Endothelial cell of umbilical vein (primary cell): ENCODE measurements around the gene ALG8. TPM values are rescaled to one million over a fixed set of nuclear protein-coding genes. Genes with fewer than 3 reads are reported as not detected.

Experiments
- BruUV-seq: library from RNA; stranded (reverse); fragments of 400-500 nt; replicated peaks from 2 replicates; lab custom pipeline; 2021; lab: Mats Ljungman, UMichigan
- CTCF ChIA-PET: fragments of 300-600, 350-600 bp; sonication (Branson Sonifier 250); formaldehyde crosslinking; loops from one replicate; lab custom pipeline; 2021; ENCODE audit warnings: antibody characterized with exemption, inconsistent platforms; lab: Charles Lee
- POLR2A ChIA-PET: fragments of 300-600, 350-600 bp; sonication (Branson Sonifier 250); formaldehyde crosslinking; loops from one replicate; lab custom pipeline; 2021; ENCODE audit warnings: antibody characterized with exemption, inconsistent platforms; lab: Charles Lee
- DNase-seq: peaks from one replicate; pipeline ENCODE4 v3.0.0-alpha.2; 2011; ENCODE audit warnings: low read depth, low spot score
- FAIRE-seq: peaks from 2 replicates; lab custom pipeline; 2011; peaks lifted over from hg19 to GRCh38; lab: Jason Lieb, UNC
- H2AFZ ChIP-seq: 2 replicates; pipeline ENCODE4 v1.6.0; 2012; ENCODE audit warnings: low read depth, low read length, control low read depth, inconsistent platforms
- H3K27ac ChIP-seq: 2 replicates; pipeline ENCODE4 v1.5.1; 2011; ENCODE audit warnings: low read depth, mild to moderate bottlenecking, control low read depth, low read length, moderate library complexity; ENCODE audit not compliant: insufficient read depth
- H3K27me3 ChIP-seq, 2 experiments: 2 replicates each; pipeline versions ENCODE4 v1.6.0 to v1.6.1; 2011; ENCODE audit warnings: low read length in 2 of 2, mixed read lengths in 1 of 2; ENCODE audit not compliant: control insufficient read depth in 2 of 2, insufficient read depth in 2 of 2
- H3K36me3 ChIP-seq, 2 experiments: 2 replicates in 1 of 2; 3 replicates in 1 of 2; pipeline ENCODE4 v1.5.1; 2011; ENCODE audit warnings: low read length in 2 of 2, mild to moderate bottlenecking in 1 of 2, moderate library complexity in 1 of 2; ENCODE audit not compliant: control insufficient read depth in 2 of 2, insufficient read depth in 2 of 2; ENCODE audit errors: extremely low read depth in 1 of 2
- H3K4me1 ChIP-seq: 3 replicates; pipeline ENCODE4 v1.5.1; 2011; ENCODE audit warnings: mild to moderate bottlenecking, low read length; ENCODE audit not compliant: control insufficient read depth, insufficient read depth; ENCODE audit errors: extremely low read depth
- H3K4me2 ChIP-seq: 2 replicates; pipeline ENCODE4 v1.6.1; 2011; ENCODE audit warnings: low read length, control low read depth, mixed read lengths; ENCODE audit not compliant: insufficient read depth
- H3K4me3 ChIP-seq, 3 experiments: fragments of 200-600 bp in 1 of 3; sonication (generic), shearing (Covaris generic) in 1 of 3; replicated peaks in 1 of 3; 2 replicates each; pipeline ENCODE4 v1.5.1; 2011 to 2016; ENCODE audit warnings: control low read depth in 3 of 3, low read length in 3 of 3, mild to moderate bottlenecking in 2 of 3, inconsistent platforms in 1 of 3, low read depth in 1 of 3, moderate library complexity in 1 of 3; ENCODE audit not compliant: insufficient read depth in 1 of 3
- H3K79me2 ChIP-seq: 2 replicates; pipeline ENCODE4 v1.6.0; 2012; ENCODE audit warnings: low read length, inconsistent platforms; ENCODE audit not compliant: control insufficient read depth, insufficient read depth
- H3K9ac ChIP-seq: replicated peaks from 2 replicates; pipeline ENCODE3; 2011; ENCODE audit warnings: low read length, control low read depth; ENCODE audit not compliant: insufficient read depth; ENCODE audit errors: extremely low read depth
- H3K9me1 ChIP-seq: replicated peaks from 3 replicates; pipeline ENCODE4 v1.6.0; 2011; ENCODE audit warnings: mild to moderate bottlenecking, low read length; ENCODE audit not compliant: control insufficient read depth, insufficient read depth; ENCODE audit errors: extremely low read depth
- H3K9me3 ChIP-seq: replicated peaks from 2 replicates; pipeline ENCODE4 v1.5.1; 2012; ENCODE audit warnings: low read length, inconsistent platforms; ENCODE audit not compliant: control insufficient read depth, insufficient read depth
- H4K20me1 ChIP-seq: replicated peaks from 2 replicates; pipeline ENCODE3; 2011; ENCODE audit warnings: mild to moderate bottlenecking, low read length; ENCODE audit not compliant: control insufficient read depth, insufficient read depth; ENCODE audit errors: extremely low read depth
- CTCF ChIP-seq, 2 donors: IDR thresholded peaks; 1 replicate in 1 of 2; 2 replicates in 1 of 2; pipeline ENCODE4 v1.5.1; 2011; ENCODE audit warnings: low read length in 2 of 2, mild to moderate bottlenecking in 2 of 2, moderate library complexity in 2 of 2, control low read depth in 1 of 2, inconsistent platforms in 1 of 2, low read depth in 1 of 2; ENCODE audit not compliant: insufficient read depth in 1 of 2; ENCODE audit errors: extremely low read depth in 1 of 2
- POLR2AphosphoS5 ChIP-seq: IDR thresholded peaks from 2 replicates; pipeline ENCODE4 v1.6.1; 2012; ENCODE audit warnings: low read depth, mild to moderate bottlenecking, control low read depth, low read length, moderate library complexity; ENCODE audit not compliant: insufficient read depth
- dilution Hi-C: fragments of 300-500 bp; cut with MboI; formaldehyde crosslinking; loops from one replicate; pipeline ENCODE4 v1.15.0; 2019; ENCODE audit warnings: low sequenced_read_pairs; ENCODE audit not compliant: extremely low pct_ligation_motif_present
- intact Hi-C: fragments of 100-400 bp; cut with micrococcal nuclease; formaldehyde crosslinking; loops from one replicate; pipeline ENCODE4 v1.10.0; 2022
- polyA plus RNA-seq, 4 experiments: library from polyadenylated mRNA; depleted of rRNA in 3 of 4; stranded (reverse) in 3 of 4; unstranded in 1 of 4; fragments of >200 nt; gene quantifications; 2 replicates each; pipeline versions ENCODE4 v1.2.1 to v1.2.3, GENCODE V29; 2011 to 2012; ENCODE audit warnings: missing spikeins in 1 of 4
- total RNA-seq: library from RNA; stranded (reverse); gene quantifications from 2 replicates; pipeline ENCODE4 v1.2.3, GENCODE V29; 2021

The ALG8 gene
- total and polyA plus RNA-seq, 2 donors (not counting 3 experiments of a cell fraction or from before 2014, with no cell fraction given), result 43.9 to 48.2 TPM

GRCh38 chr11:78168539-78169477 is 29.4 kb upstream of the ALG8 start:
- intact Hi-C loops, result no loop called here

More at GRCh38 chr11:78168539-78169477, 29.4 kb upstream of the ALG8 start:
- FAIRE-seq (peak; percentile 83), DNase-seq (peak; percentile 88)
- POLR2A ChIA-PET, result interaction anchor here (0.5 kb wide), 1 partner anchor 80 kb away, joined by 4 read pairs; no protein-coding TSS in a partner anchor
- Histone ChIP-seq H3K4me1 (peaks cover 12% of the 10 kb centered on the region), H3K9me3 (no peaks in the 10 kb centered on the region), H3K4me3 (no peak overlapping the region), H3K27me3 (no peaks in the 10 kb centered on the region), H3K27ac (peak overlapping the region; percentile 46), H3K36me3 (peaks cover 0 to 7% of the 10 kb centered on the region in 2 experiments), H2AFZ (peak overlapping the region; percentile 91), H3K9ac (peak overlapping the region; percentile 36), H3K9me1 (no peaks in the 10 kb centered on the region), H3K4me2 (no peak overlapping the region), H3K79me2 (no peaks in the 10 kb centered on the region), H4K20me1 (no peaks in the 10 kb centered on the region)
- TF ChIP-seq CTCF (IDR thresholded peaks at IDR 0.05; ENCODE audit: extremely low read depth in 1 of 2, insufficient read depth in 1 of 2, low read depth in 1 of 2, low read length in 2 of 2), result no peak
- peak; percentile 40 for TF ChIP-seq POLR2AphosphoS5
- CTCF ChIA-PET, result no interaction called here
- dilution Hi-C loops, result no loop called here
- no TSS peak for BruUV-seq
